SK-N-MC (cell line): Measurements from ENCODE around the gene PARVA.

Experiments used
- EZH2 ChIP-seq: fragments of 200-600 bp; sonication (generic); IDR thresholded peaks from one replicate; pipeline ENCODE4 v1.6.1; 2017; ENCODE audit warnings: antibody characterized with exemption
- FOXP2 ChIP-seq: optimal IDR thresholded peaks from 2 replicates; pipeline ENCODE3; 2011; ENCODE audit warnings: mild to moderate bottlenecking, moderate library complexity; ENCODE audit not compliant: insufficient read depth; ENCODE audit errors: extremely low read length, control extremely low read depth
- POLR2AphosphoS5 ChIP-seq: IDR thresholded peaks from 2 replicates; pipeline ENCODE4 v1.6.1; 2012; ENCODE audit warnings: mild to moderate bottlenecking, low read depth, low read length, borderline replicate concordance

GRCh38 chr11:12480401-12480800 lies 103.0 kb downstream of the PARVA start:
- TF ChIP-seq EZH2 = no peak
- no peak for TF ChIP-seq POLR2AphosphoS5
- TF ChIP-seq FOXP2 = no peak
